GM21786 (cell line): ENCODE results near the gene SOAT1.
"Not testable (repeated sequence)": the region's sequence is repeated elsewhere in the genome, so short reads cannot be mapped to it uniquely, and the experiment has no call there.

Source experiments
- ATAC-seq: cut with Tn5 transposase; IDR thresholded peaks from one replicate; pipeline ENCODE4 v1.9.1; 2021; ENCODE audit not compliant: unreplicated experiment

SOAT1 gene

DNA sequence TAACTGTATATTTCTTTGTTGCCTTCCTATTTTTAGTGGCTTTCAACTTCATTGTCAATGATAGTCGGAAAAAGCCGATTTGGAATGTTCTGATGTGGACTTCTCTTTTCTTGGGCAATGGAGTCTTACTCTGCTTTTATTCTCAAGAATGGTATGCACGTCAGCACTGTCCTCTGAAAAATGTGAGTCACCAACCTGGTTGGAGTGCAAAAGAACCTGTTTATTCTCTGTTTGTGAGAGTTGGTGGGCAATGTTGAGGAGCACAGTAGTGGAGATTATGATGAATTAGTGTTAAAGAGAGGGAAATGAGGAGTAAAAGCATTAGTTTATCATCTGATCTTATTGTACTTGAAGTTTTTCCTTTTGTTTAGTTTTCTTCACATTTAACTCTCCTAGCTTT is 57.7 kb downstream of the SOAT1 start:
- ATAC-seq, result no peak

DNA sequence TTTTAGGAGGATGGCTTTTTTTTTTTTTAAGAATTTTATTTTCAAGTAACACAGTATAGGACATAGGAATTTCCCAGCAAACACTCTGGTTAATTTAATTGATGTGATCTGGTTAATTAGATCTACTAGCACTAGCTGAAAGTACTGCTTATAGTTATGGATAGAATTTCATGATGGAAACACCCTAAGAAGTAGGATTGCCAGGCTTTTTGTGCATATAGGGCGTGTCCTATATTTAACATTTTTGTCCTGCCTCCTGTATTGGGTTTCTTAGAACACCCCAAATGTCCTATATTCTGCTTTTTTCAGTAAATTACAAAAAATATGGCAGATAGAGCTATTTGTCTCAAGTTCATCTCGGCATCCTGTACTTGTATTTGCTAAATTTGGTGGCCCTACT is 58.6 kb downstream of the SOAT1 start:
- no peak for ATAC-seq

GRCh38 chr1:179353546-179353945 is 59.9 kb downstream of the SOAT1 start:
- no peak for ATAC-seq

GRCh38 chr1:179361631-179362030 is 68.0 kb downstream of the SOAT1 start:
- not testable (repeated sequence) for ATAC-seq

- ATAC-seq, result peak; percentile 99
Observed at GRCh38 chr1:179365342-179366092, 71.9 kb downstream of the SOAT1 start, which contains the start of gene AXDND1. Gene AXDND1 (plus strand): TSS chr1:179365971. CDS start chr1:179366510, 539 bp downstream.

GRCh38 chr1:179366093-179366800 is 72.7 kb downstream of the SOAT1 start:
- ATAC-seq, result peak; percentile 24

DNA sequence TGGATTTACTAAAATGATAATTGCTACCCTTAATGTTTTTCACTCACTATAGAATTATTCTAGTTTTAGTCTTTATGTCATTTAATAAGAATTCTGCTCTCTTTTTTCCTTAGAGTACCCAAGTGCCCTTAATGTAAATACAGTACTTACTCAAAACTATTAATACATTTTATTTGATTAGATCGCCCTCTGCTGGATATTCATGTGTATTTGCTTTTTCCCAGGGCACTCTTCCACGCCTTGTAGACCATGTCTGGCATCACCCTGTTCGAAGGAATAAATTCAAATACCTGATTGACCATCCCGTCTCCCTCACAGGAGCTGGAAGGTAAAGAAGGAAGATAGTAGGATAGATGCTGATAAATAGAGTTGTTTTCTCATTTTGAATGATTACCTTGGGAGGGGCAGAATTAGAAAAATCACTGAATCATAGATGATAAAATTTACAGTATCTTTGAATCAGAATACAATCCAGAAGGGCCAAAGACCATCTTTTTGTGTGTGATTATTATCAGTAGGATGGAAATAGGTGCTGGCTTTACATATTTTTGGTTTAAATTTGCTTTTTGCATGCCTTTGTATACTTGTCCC is 76.2 kb downstream of the SOAT1 start:
- ATAC-seq, result peak; percentile 25

DNA sequence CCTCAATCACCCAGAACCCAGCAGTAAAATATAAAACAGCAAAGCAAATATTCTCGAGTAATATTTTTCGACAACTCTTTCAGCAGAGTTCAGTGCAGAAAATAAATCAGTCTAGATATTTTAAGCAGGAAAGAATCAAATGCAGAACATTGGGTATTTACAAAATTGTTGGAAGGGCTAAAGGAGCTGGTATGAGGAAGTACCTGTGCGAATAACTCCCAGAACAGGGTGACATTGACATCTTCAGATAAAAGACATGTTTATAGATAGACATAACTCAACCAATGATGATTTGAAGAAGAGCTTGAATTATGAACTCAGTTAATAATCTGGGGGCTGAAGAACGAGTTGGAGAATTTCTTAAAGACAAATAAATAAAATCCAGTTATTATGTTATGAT is 78.6 kb downstream of the SOAT1 start:
- ATAC-seq, result no peak

DNA sequence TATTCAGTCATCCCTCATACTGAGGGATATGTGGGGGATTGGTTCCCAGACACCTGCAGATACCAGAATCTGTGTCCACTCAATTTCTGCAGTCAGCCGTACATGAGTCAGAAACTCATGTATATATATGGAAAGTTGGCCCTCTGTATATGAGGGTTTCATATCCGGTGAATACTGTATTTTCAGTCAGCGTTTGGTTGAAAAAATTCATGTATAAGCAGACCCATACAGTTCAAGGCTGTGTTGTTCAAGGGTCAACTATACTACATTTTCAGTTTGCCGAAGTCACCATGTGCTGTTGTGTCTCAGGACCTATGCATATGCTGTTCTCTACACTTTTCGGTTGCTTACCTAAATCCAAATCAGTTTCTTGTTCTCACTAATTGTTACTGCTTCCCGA is 82.6 kb downstream of the SOAT1 start:
- ATAC-seq, result no peak

DNA sequence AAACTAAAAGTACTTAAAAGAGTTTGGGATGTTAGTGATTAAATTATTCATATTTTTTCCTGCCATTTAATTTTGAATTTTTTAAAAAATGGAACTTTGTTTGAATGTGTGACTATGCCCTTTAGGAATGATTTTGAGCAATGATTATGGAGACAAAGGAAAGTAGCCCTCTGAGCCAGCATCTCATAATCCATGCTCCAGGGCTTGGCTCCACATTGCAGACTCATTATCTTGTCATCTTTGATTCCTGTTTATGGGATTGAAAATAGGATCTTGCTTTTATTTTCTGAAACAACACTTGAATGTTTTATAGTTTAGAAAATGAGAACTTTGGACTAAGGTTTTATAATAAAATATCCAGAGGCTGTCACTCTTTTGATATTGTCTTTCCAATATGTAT is 86.7 kb downstream of the SOAT1 start:
- no peak for ATAC-seq

GRCh38 chr1:179384027-179384426 is 90.4 kb downstream of the SOAT1 start:
- ATAC-seq, result no peak

DNA sequence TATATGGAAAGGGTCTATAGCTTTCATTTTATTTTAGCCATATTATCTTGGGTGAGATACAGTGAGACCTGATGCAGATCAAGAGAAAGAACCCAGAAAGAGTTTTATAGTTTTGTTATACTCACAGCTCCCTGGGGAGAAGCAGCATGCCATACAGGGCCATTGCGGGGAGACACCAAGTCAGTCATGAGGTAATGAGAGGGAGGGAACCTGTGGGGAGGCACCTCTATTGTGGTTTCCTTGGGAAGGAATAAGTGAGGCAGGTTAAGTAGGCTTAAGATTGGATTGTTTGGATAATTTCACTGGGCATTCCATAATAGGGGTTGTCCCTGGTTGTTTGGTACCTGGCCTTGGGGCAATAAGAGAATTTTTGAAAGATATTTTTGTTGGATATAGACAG is 91.9 kb downstream of the SOAT1 start:
- ATAC-seq, result no peak

DNA sequence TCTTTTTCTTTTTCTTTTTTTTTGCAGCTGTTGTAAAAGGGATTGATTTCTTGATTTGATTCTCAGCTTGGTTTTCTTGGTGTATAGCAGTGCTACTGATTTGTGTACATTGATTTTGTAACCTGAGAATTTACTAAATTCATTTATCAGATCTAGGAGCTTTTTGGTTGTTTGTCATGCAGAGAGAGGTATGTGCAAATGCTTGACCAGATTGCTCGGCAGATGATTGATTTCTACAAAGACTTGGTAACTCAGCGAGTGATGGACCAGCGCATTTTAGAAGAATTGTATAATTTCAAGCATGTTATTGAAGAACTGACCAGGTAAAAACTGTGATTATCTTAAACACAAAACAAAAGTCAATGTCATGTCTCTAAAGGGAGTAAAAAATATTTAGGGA is 100.1 kb downstream of the SOAT1 start:
- no peak for ATAC-seq

GRCh38 chr1:179399399-179399798 is 105.8 kb downstream of the SOAT1 start:
- not testable (repeated sequence) for ATAC-seq
